Measurements from ENCODE around the gene CELF2.

The CELF2 gene

DNA sequence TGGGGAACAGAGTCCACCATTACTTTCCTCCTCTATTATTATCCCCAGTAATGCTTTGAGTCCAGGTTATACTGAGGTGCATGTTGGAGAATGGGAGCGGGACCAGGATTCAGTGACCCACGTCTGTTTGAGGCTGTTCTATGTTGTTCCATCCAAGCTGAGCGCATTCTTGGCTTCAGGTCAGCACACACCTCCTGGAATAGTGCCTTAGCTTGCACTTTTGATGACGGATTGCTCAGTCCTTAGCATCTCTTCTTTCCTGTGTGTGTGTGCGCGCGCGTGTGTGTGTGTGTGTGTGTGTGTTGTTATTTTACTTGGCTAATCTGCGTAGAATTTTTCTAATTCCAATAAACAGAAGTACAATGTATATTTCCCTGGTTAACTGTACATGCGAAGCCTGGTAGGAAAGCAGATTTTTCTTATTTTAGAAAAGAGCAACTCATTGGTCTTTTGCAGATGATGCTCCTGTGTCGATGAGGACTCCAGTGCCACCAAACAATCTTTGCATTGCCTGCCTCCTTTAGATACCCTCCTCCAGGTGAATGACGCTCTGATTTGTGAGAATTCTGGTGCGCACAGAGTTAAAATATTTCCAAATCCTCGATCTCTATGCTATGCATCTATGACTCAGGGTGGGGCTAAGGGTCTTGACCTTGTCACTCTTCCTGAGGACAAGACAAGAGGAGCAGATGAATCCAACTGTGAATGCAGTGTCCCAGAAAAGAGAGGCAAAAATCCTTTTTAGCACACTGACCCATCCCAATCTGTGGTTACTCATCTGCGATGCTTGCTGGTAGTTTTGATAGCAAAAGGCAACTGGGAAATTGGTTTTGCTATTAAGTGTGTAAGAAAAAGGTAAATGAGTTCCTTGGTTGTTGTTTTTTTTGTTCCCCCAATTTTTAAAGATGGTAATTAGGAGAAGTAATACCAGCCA is 13.3 kb upstream of the CELF2 start:
- no peak for DNase-seq

DNA sequence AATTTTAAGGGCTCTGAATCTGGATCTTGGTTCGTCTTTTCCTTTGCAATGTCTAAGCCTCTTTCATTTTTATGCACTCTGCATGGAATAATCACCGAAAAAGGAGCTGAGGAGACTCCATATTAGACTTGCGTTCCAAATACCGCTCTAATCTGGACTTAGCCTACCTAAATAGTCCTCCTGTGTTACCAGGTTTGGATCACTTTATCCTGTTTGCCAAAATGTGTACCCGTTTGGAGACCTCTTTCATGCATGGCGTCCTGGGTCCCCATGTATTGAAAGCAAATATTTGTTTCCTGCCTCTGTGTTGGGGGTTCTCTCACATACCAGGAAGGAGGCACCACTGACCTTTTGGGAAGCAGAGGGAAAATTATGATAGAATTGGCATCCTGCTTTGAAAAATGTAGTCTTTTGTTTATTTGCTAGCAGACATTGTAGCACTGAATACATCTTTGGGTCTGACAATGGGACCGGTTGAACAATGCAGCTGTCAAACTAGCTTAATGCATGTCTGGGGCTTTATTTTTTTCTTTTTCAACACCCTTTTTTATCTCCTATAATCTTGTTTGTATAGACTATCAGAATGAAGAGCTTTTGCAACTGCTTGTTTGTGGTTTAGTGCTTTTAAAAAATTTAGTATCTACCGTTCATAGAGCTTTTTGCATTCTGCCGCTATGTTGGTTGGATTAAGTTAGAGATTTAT is 11.8 kb upstream of the CELF2 start:
- no peak for DNase-seq

GRCh38 chr10:11006428-11006825 is 11.2 kb upstream of the CELF2 start:
- no peak for DNase-seq

DNA sequence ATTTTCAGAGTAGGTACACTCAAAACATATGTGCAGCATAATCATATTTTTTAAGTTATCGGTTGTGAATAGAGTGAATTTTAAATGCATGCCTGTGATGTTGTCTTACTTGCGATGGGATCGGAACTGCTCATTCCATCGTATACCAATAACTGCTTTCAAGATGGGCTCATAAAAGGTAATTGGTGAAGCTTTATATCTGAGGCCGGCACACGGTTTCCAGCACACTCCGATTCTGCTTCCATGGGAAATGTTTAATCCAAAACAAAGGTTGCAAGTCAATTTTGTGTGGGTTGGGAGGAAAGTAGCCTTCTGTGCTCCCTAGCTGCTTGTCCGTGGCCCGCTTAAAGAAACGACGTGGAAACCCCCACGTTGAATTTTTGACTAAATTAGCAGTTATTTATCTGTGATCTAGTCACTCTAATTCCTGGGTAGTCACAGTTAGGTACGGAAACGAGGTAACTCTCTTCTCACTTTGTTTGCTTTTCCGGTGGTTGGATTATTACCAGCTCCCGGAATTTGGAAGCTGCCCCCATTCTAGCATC is 10.1 kb upstream of the CELF2 start:
- no peak for DNase-seq

- no peak for DNase-seq
Measured at GRCh38 chr10:11009471-11010308, 8.0 kb upstream of the CELF2 start.

GRCh38 chr10:11010582-11010981 is 7.1 kb upstream of the CELF2 start:
- no peak for DNase-seq

- no peak for DNase-seq
Measured at GRCh38 chr10:11011436-11011835, 6.2 kb upstream of the CELF2 start.

GRCh38 chr10:11011984-11012383 is 5.7 kb upstream of the CELF2 start:
- no peak for DNase-seq

- no peak for DNase-seq
Measured at GRCh38 chr10:11012421-11013295, 5.0 kb upstream of the CELF2 start.

DNA sequence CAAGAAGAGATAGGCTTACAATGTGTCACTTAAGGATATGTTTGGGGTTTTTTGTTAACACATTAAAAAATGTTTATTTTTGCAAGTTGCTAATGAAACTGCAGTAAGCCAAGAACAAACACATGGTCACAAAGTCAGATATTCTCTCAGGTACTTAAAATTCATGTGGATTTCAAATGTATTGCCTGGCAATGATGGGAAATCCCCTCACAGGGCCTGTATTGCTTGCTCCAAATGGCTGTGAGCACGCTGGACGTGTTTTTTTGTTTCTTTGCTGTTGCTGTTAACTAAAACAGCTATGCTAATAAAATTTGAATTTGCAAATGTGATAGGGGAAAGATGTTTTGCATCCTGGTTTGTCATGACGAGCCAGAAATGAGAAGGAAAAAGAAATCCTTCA is 3.8 kb upstream of the CELF2 start:
- DNase-seq: no peak

- no peak for DNase-seq
Measured at GRCh38 chr10:11014671-11015445, 2.8 kb upstream of the CELF2 start.

DNA sequence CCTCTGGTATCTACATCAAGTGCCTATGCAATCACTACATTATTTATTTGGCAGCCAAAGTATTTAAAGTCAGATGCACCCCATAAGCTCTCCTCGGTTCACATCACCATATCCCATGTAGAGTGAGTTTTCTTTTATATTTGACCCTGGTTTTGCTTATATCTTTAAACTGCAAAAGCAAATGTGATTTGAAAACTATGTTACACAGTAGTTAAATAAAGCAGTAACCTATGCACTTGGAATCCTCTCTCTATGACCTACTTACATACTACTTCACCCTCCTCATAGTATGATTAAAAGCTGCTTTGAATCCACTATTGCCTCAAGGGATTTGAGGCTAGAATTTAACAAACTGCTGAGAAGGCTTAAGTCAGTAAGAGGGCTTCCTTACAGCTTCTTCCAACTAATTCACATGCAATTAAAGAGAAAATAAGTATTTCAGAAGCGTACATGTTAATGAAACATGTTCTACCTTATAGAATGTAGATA is 2.2 kb upstream of the CELF2 start:
- DNase-seq: no peak

- DNase-seq: no peak
Measured at GRCh38 chr10:11017000-11017569, 587 bp upstream of the CELF2 start.

- DNase-seq: no peak
Measured at GRCh38 chr10:11018432-11018841, 765 bp downstream of the CELF2 start.

DNA sequence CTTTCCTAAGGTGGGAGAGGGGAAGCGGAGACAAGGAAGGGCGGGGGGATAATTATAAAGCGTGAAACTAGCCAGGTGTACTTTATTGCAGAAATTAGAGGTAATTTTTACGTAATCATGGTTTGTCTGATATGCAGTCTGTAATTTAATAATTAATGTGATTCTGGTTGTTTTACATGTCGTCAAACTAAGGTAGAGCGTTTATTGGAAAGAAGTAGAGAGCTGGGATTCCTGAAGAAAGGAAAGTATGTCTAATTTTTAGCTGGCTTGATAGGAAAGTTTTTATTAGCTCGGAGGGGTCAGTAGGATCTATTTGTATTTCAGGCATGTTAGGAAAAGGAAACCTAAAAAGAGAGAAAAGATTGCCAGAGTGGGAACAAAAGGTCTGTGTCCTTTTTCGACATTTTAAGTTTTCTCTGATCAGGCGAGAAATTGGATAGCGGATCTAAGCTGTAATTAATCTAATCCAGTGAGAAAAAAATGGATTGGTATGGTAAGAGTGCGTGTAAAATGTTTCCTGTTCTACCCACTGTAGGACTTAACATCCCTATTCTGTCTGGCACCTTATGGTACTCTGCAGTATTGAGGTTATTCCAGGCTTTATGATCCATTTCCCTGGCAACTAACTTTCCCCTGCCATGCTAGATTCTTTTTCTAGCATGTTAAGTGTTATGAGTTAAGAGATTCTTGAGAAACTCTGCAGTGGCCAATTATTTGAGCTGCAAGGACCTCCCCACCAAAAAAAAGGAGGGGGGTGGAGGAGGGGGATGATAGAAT is 1.4 kb downstream of the CELF2 start:
- no peak for DNase-seq

GRCh38 chr10:11019724-11020547 is 2.3 kb downstream of the CELF2 start:
- no peak for DNase-seq

DNA sequence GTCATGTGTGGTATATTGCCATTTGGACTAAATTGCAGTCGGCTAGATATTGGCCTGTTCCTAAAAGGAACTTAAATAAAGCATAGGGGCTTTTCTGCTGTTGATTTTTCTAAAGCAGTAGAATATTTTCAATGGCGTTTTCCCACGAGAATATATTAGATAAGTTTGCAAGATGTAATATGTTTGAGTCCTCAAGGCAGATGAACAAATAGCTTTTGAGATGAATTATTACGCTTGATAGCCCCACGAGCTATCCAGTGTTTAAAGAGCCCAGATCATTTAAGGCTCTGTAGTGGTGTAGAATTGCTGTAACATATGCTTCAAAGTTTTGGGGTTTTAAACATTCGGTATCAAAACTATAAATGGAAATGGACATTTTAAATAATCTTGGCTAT is 2.9 kb downstream of the CELF2 start:
- DNase-seq: no peak

DNA sequence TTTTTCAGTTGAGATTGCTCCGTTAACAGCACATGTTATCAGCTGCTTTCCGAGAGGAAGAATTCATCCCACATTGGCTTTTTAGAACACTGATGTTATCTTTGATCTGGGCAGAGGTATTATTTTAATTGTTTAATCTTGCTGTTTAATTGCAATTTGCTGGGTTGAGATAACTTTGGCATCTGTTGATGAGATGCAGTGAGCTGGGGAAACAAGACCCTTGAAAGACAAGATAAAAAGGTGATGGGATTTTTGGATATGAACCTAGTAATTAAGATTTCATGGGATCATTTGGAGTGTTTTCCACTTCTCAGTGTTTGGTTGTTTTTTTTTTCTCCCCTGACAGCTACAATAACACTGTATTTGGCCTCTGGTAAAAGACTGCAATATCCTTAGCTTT is 4.5 kb downstream of the CELF2 start:
- no peak for DNase-seq

Data from NCI-H1694 (cell line).